Fibroblast of lung (primary cell): ENCODE measurements around the gene LYL1. TPM values are rescaled to one million over a fixed set of nuclear protein-coding genes. Genes with fewer than 3 reads are reported as not detected.

Experiments
- DNase-seq, 2 donors: peaks; one replicate each; pipeline versions ENCODE4 v3.0.0 to v3.0.0-alpha.2; 2010; ENCODE audit warnings: low read depth in 2 of 2
- H2AFZ ChIP-seq: 2 replicates; pipeline ENCODE4 v1.5.1; 2012; ENCODE audit warnings: low read length, control low read depth, inconsistent platforms
- H3K27ac ChIP-seq: 2 replicates; pipeline ENCODE4 v1.5.1; 2011; ENCODE audit warnings: low read length, control low read depth; ENCODE audit not compliant: insufficient read depth
- H3K27me3 ChIP-seq: 2 replicates; pipeline ENCODE4 v1.5.1; 2011; ENCODE audit warnings: mild to moderate bottlenecking, low read length; ENCODE audit not compliant: control insufficient read depth, insufficient read depth
- H3K36me3 ChIP-seq: 2 replicates; pipeline ENCODE4 v1.5.1; 2011; ENCODE audit warnings: low read length; ENCODE audit not compliant: control insufficient read depth, insufficient read depth
- H3K4me1 ChIP-seq: 2 replicates; pipeline ENCODE4 v1.5.1; 2011; ENCODE audit warnings: low read length; ENCODE audit not compliant: control insufficient read depth, insufficient read depth; ENCODE audit errors: extremely low read depth
- H3K4me2 ChIP-seq: 2 replicates; pipeline ENCODE4 v1.5.1; 2011; ENCODE audit warnings: low read length, control low read depth; ENCODE audit not compliant: insufficient read depth; ENCODE audit errors: extremely low read depth
- H3K4me3 ChIP-seq, 4 experiments: fragments of 200-600 bp in 1 of 4; sonication (generic) in 1 of 4; replicated peaks in 1 of 4; 2 replicates each; pipeline ENCODE4 v1.5.1; 2011 to 2016; ENCODE audit warnings: low read length in 4 of 4, low read depth in 3 of 4, mild to moderate bottlenecking in 3 of 4, control low read depth in 2 of 4, inconsistent platforms in 1 of 4, mixed read lengths in 1 of 4; ENCODE audit not compliant: insufficient read depth in 1 of 4; ENCODE audit errors: control extremely low read depth in 1 of 4
- H3K79me2 ChIP-seq: 2 replicates; pipeline ENCODE4 v1.5.1; 2012; ENCODE audit warnings: mild to moderate bottlenecking, low read length, inconsistent platforms; ENCODE audit not compliant: control insufficient read depth, insufficient read depth
- H3K9ac ChIP-seq: 2 replicates; pipeline ENCODE4 v1.5.1; 2011; ENCODE audit warnings: mild to moderate bottlenecking, low read length, control low read depth; ENCODE audit not compliant: insufficient read depth
- H3K9me3 ChIP-seq: 2 replicates; pipeline ENCODE4 v1.5.1; 2012; ENCODE audit warnings: low read depth, low read length; ENCODE audit not compliant: control insufficient read depth, insufficient read depth
- H4K20me1 ChIP-seq: 2 replicates; pipeline ENCODE4 v1.5.1; 2011; ENCODE audit warnings: low read length; ENCODE audit not compliant: control insufficient read depth, insufficient read depth; ENCODE audit errors: extremely low read depth
- EZH2 ChIP-seq: IDR thresholded peaks from 2 replicates; pipeline ENCODE4 v1.5.1; 2012; ENCODE audit warnings: low read length, control low read depth, mild to moderate bottlenecking; ENCODE audit errors: missing control alignments
- polyA plus RNA-seq, 2 donors: library from polyadenylated mRNA; depleted of rRNA in 1 of 2; stranded (reverse) in 1 of 2; unstranded in 1 of 2; fragments of >200 nt; gene quantifications; 2 replicates each; pipeline ENCODE4 v1.2.1, GENCODE V29; 2011 to 2012; ENCODE audit warnings: missing spikeins in 1 of 2
- total RNA-seq: library from RNA; depleted of rRNA; stranded (reverse); fragments of >200 nt; gene quantifications from 2 replicates; pipeline ENCODE4 v1.2.1, GENCODE V29; 2014
- TF ChIP-seq, protein P1 (sequence below), 2 donors: IDR thresholded peaks in 1 of 2; conservative IDR thresholded peaks in 1 of 2; 1 replicate in 1 of 2; 2 replicates in 1 of 2; pipeline ENCODE4 v1.5.1; 2011 to 2012; ENCODE audit warnings: low read length in 2 of 2, control low read depth in 1 of 2, inconsistent platforms in 1 of 2, low read depth in 1 of 2, mild to moderate bottlenecking in 1 of 2

Gene LYL1
- total and polyA plus RNA-seq, 2 donors (not counting 1 experiment from before 2014, with no cell fraction given), result 0.30 to 1.2 TPM

- DNase-seq, result no peak
- H3K27ac ChIP-seq, result peak overlapping the region; percentile 75
- peak overlapping the region; percentile 73 to 97 (median 86) for H3K4me3 ChIP-seq
- no peaks in the 10 kb centered on the region for H3K27me3 ChIP-seq
- H3K9ac ChIP-seq, result peak overlapping the region; percentile 87
- H3K9me3 ChIP-seq, result no peaks in the 10 kb centered on the region
- peaks cover 38% of the 10 kb centered on the region for H3K79me2 ChIP-seq
- peaks cover 5% of the 10 kb centered on the region for H3K36me3 ChIP-seq
- no peak overlapping the region for H2AFZ ChIP-seq
- TF ChIP-seq, protein P1, sequence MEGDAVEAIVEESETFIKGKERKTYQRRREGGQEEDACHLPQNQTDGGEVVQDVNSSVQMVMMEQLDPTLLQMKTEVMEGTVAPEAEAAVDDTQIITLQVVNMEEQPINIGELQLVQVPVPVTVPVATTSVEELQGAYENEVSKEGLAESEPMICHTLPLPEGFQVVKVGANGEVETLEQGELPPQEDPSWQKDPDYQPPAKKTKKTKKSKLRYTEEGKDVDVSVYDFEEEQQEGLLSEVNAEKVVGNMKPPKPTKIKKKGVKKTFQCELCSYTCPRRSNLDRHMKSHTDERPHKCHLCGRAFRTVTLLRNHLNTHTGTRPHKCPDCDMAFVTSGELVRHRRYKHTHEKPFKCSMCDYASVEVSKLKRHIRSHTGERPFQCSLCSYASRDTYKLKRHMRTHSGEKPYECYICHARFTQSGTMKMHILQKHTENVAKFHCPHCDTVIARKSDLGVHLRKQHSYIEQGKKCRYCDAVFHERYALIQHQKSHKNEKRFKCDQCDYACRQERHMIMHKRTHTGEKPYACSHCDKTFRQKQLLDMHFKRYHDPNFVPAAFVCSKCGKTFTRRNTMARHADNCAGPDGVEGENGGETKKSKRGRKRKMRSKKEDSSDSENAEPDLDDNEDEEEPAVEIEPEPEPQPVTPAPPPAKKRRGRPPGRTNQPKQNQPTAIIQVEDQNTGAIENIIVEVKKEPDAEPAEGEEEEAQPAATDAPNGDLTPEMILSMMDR (conservative IDR thresholded peaks at IDR 0.05 in 1 of 2, IDR thresholded peaks at IDR 0.05 in 1 of 2; ENCODE audit: low read depth in 1 of 2, low read length in 2 of 2), result no peak
- TF ChIP-seq EZH2, result no peak
- H3K4me1 ChIP-seq, result peaks cover 12% of the 10 kb centered on the region
- no peaks in the 10 kb centered on the region for H4K20me1 ChIP-seq
- H3K4me2 ChIP-seq, result peak overlapping the region; percentile 99
Observed at GRCh38 chr19:13115936-13116281, 13.3 kb upstream of the LYL1 start.

GRCh38 chr19:13112555-13112954 lies 9.9 kb upstream of the LYL1 start:
- Histone ChIP-seq H4K20me1 (no peaks in the 10 kb centered on the region), H3K4me2 (no peak overlapping the region), H3K79me2 (peaks cover 12% of the 10 kb centered on the region), H3K9me3 (no peaks in the 10 kb centered on the region), H3K27ac (no peak overlapping the region), H2AFZ (no peak overlapping the region), H3K4me1 (peaks cover 2% of the 10 kb centered on the region), H3K36me3 (peaks cover 10% of the 10 kb centered on the region), H3K4me3 (no peak overlapping the region), H3K9ac (no peak overlapping the region), H3K27me3 (no peaks in the 10 kb centered on the region)
- no peak for DNase-seq
- TF ChIP-seq, protein P1 (conservative IDR thresholded peaks at IDR 0.05 in 1 of 2, IDR thresholded peaks at IDR 0.05 in 1 of 2; ENCODE audit: low read depth in 1 of 2, low read length in 2 of 2), result no peak
- no peak for TF ChIP-seq EZH2

DNA sequence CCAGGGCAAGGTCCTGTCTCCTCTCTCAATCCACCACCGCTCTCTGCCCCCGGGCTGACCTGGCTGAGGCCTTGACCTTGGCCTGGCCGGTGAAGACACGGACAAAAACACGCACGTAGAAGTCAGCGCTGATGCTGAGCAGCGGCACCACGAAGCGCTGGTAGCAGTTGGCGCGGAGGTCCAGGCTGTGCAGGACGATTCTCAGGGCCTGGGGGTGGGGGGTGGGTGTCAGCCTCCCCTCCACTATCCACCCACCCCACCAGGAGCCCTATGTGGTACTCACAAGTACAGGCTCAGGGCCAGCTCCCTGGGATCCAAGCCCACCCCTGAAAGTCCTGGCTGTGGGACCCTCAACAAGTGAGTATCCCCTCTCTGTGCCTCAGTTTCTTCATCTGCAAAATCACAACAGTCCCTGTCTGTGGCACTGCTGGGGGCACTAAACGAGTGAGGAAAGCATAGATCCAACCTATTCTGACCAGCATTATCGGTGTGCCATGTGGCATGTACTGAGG lies 7.5 kb upstream of the LYL1 start:
- no peak for DNase-seq
- no peak overlapping the region for H2AFZ ChIP-seq
- H3K36me3 ChIP-seq, result peaks cover 13% of the 10 kb centered on the region
- H3K9me3 ChIP-seq, result no peaks in the 10 kb centered on the region
- no peak overlapping the region for H3K4me2 ChIP-seq
- no peaks in the 10 kb centered on the region for H4K20me1 ChIP-seq
- TF ChIP-seq, protein P1 (conservative IDR thresholded peaks at IDR 0.05 in 1 of 2, IDR thresholded peaks at IDR 0.05 in 1 of 2; ENCODE audit: low read depth in 1 of 2, low read length in 2 of 2), result no peak
- no peak for TF ChIP-seq EZH2
- H3K27ac ChIP-seq, result no peak overlapping the region
- H3K4me1 ChIP-seq, result no peaks in the 10 kb centered on the region
- no peak overlapping the region for H3K9ac ChIP-seq
- no peaks in the 10 kb centered on the region for H3K27me3 ChIP-seq
- H3K4me3 ChIP-seq, result no peak overlapping the region
- peaks cover 1% of the 10 kb centered on the region for H3K79me2 ChIP-seq
